HG03066 (cell line): ENCODE measurements around the gene TAS1R1.

Source experiments
- ATAC-seq: cut with Tn5 transposase; IDR thresholded peaks from one replicate; pipeline ENCODE4 v1.9.1; 2021; ENCODE audit warnings: low read depth; ENCODE audit not compliant: unreplicated experiment

Gene TAS1R1

GRCh38 chr1:6570100-6570499 is 15.0 kb downstream of the TAS1R1 start:
- no peak for ATAC-seq

DNA sequence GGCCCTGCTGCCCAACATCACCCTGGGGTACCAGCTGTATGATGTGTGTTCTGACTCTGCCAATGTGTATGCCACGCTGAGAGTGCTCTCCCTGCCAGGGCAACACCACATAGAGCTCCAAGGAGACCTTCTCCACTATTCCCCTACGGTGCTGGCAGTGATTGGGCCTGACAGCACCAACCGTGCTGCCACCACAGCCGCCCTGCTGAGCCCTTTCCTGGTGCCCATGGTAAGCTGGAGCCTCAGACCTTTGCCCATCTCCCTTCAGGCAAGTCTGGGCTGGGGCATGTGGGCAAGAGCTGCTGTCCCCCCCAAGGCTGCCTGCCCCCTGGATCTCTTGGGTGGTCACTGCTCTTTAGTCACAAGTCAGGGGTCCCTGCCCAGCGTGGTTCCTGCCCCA is 15.9 kb downstream of the TAS1R1 start:
- ATAC-seq: no peak

DNA sequence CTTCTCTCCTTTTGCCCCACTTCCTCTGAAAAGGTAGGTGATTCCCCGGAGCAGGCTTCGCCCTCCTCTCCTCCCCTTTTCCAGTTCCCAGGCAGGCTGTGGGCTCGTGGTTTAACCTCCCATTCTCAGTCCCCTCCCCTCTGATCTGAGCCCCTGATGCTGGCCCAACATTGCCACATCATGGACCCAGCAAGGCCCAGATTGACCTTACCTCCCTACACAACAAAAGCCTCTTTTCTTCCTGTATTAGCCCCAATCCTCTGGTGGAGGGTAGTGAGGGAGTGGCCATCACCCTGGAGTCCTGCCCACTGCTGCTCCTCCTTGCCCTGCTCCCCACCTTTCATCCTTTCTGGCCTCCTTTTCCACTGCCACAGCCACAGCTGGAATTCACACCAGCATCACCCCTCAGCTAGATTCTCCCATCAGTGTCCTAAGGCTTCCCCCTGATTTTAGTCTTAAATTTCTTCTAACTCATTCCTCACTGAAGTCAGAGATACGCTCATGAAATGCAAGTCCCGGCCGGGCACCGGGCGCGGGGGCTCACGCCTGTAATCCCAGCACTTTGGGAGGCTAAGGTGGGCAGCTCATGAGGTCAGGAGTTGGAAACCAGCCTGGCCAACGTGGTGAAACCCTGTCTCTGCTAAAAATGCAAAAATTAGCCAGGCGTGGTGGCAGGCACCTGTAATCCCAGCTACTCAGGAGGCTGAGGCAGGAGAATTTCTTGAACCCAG is 17.7 kb downstream of the TAS1R1 start:
- no peak for ATAC-seq

DNA sequence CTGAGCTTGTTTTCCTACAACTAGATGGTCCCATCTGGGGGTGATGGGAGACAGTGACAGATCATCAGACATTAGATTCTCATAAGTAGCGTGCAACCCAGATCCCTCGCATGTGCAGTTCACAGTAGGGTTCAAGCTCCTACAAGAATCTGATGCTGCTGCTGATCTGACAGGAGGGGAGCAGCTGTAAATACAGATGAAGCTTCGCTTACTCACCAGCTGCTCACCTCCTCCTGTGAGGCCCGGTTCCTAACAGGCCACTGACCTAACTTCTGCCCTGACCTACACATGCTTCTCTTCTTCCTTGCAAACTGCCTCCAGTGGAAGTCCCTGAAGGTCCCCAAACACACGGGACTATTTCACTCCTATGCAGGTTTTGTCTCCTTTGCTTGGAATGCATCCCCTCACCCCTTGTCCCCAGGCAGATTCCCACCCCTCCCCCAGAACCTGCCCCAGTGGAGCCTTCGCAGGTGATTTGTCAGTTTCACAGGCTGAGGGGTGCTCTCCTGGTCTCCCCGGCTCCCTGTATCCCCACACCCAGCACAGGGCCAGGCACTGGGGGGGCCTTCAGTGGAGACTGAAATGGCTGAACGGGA is 19.0 kb downstream of the TAS1R1 start:
- ATAC-seq: no peak

GRCh38 chr1:6574818-6575217 is 19.7 kb downstream of the TAS1R1 start:
- ATAC-seq: no peak

DNA sequence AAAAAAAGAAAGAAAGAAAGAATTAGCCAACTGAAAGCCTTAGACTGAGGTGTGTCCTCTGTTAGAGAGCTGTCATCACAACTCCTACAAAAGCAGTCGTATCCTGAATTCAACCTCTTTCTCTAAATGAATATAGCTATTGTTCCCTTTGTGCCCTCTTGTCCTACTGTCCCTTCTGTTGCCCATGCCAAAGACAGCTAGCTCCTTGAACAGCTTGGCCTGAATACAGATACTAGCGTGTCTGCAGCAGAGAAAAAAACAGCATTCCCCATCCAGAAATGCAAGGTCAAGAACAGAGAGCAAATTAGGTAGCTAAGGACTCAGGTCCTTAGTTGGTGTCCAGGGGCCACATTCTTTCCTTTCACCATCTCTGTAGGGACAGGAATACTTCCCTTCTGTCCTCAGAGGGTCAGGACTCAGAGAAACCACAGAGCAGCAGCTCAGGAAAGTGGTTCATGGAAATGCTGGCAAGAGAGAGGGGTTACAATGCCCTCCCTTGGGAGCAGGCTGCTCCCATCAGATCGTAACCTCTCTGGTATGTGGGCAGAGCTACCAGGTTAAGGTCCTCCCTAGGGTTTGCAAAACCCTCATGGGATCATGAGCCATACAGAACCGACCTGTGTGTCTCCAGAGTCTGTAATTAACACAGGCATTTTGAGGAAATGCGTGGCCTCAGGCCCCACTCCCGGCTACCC is 22.9 kb downstream of the TAS1R1 start:
- ATAC-seq: no peak

DNA sequence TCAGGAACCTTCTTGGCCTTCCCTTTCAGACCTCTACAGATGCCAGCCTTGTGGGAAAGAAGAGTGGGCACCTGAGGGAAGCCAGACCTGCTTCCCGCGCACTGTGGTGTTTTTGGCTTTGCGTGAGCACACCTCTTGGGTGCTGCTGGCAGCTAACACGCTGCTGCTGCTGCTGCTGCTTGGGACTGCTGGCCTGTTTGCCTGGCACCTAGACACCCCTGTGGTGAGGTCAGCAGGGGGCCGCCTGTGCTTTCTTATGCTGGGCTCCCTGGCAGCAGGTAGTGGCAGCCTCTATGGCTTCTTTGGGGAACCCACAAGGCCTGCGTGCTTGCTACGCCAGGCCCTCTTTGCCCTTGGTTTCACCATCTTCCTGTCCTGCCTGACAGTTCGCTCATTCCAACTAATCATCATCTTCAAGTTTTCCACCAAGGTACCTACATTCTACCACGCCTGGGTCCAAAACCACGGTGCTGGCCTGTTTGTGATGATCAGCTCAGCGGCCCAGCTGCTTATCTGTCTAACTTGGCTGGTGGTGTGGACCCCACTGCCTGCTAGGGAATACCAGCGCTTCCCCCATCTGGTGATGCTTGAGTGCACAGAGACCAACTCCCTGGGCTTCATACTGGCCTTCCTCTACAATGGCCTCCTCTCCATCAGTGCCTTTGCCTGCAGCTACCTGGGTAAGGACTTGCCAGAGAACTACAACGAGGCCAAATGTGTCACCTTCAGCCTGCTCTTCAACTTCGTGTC is 23.7 kb downstream of the TAS1R1 start:
- no peak for ATAC-seq

- ATAC-seq: peak; percentile 87
These were observed 24.4 kb downstream of the TAS1R1 start, which contains the start of gene ZBTB48 for GRCh38 chr1:6579374-6580118. ZBTB48 (plus strand) TSS chr1:6579994; CDS start chr1:6580610, 616 bp downstream.

DNA sequence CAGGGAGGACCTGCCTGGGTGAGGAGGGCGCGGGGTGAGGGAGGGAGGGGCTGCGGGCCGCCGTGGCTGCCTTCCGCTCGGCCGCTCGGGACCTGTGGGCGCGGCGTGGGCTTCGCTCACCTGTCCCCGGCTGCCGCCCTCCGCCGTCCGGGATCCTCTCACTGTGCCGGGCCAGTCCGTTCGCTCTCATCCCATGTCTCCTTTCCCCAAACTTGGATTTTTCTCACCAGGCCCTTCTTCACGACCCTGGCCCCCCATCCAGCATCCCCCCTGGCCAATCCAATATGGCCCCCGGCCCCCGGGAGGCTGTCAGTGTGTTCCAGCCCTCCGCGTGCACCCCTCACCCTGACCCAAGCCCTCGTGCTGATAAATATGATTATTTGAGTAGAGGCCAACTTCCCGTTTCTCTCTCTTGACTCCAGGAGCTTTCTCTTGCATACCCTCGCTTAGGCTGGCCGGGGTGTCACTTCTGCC is 25.0 kb downstream of the TAS1R1 start:
- ATAC-seq: no peak

- ATAC-seq: no peak
These were observed 25.7 kb downstream of the TAS1R1 start for GRCh38 chr1:6580593-6581409.

DNA sequence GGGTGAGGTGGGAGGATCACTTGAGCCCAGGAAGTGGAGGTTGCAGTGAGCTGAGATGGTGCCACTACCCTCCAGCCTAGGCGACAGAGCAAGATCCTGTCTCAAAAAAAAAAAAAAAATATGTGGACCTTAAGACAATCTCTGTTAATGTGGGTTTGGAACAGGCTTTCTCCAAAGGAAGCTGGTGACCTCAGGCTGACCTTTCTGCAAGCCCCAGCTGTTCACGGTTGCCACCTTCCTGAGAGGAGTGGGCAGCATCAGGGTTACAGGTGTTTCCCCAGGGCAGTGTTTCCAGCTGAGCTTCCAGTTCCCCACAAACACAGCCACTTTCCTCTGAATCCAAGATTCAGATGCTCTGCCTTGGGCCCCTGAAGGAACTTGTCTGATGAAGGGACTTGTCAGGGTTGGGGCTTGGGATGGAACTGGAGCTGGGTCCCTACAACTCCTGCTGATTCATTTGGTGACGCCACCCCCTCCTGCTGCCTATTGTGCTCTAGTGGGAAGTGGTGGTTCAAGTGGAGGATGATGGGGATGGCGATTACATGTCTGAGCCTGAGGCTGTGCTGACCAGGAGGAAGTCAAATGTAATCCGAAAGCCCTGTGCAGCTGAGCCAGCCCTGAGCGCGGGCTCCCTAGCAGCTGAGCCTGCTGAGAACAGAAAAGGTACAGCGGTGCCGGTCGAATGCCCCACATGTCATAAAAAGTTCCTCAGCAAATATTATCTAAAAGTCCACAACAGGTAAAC is 26.6 kb downstream of the TAS1R1 start:
- no peak for ATAC-seq

GRCh38 chr1:6582370-6582769 is 27.3 kb downstream of the TAS1R1 start:
- no peak for ATAC-seq

DNA sequence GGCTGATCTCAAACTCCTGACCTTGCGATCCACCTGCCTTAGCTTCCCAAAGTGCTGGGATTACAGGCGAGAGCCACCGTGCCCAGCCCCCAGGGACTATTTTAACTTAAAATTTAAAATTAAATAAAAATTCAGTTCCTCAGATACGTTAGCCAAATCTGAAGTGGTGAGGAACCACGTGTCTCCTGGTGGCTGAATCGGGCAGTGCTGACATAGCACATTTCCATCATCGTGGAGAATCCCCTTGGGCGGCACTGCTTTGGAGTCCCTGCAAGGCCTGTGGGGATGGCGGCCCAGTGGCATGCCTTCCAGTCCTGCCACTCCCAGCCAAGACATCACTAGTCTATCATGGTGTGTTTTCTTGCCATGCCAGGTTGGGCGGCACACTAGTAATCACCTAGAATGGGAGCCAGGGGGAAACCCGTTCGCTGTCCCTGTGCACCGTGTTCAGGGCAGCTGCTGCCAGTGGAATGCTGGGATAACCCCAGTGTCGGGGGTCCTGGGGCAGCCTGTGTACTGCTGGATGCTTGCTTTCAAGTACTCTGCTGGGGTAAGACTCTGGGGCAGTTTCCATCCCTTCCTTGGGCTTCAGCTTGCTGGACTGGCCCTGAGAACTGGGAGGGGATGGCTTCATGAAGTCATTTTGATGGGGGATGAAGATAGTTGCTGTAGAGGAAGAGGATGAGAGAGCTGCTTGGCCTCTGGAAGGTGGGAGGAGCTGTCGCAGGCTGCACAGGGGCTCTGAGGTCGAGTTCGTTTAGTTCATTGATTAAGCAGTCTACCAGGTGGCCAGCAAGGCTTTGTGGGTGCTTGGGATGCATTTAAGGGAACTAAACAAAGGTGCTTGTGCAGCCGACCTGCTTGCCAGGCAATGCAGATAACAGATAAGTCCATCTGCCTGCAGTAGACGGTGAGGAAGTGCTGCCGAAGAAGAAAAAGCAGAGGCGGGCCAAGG is 29.3 kb downstream of the TAS1R1 start:
- ATAC-seq: no peak

- ATAC-seq: no peak
These were observed 30.1 kb downstream of the TAS1R1 start for GRCh38 chr1:6585081-6585722.

GRCh38 chr1:6585841-6586240 is 30.7 kb downstream of the TAS1R1 start:
- no peak for ATAC-seq

GRCh38 chr1:6586404-6586816 is 31.3 kb downstream of the TAS1R1 start:
- no peak for ATAC-seq
